Memory B cell (primary cell): ENCODE data around the gene DNAJC21.
A peak's percentile ranks its signal among the peaks of the same experiment; 100 is the strongest.
"Not testable (repeated sequence)": the region's sequence is repeated elsewhere in the genome, so short reads cannot be mapped to it uniquely, and the experiment has no call there.

Source experiments
- ATAC-seq: fragments of 150-1000 bp; cut with Tn5 transposase; 2 replicates; pipeline ENCODE4 v1.10.0; 2021; ENCODE audit warnings: low read depth, mild to moderate bottlenecking, moderate library complexity
- DNase-seq, 2 donors: peaks; one replicate each; pipeline ENCODE4 v3.0.0; 2022; ENCODE audit warnings: low spot score in 2 of 2
- H3K27ac Mint-ChIP-seq: one replicate; pipeline ENCODE4 v1.8.0; 2022; ENCODE audit warnings: mild to moderate bottlenecking, moderate library complexity, mixed read lengths
- H3K27me3 Mint-ChIP-seq: one replicate; pipeline ENCODE4 v1.8.0; 2022; ENCODE audit warnings: mixed read lengths
- H3K36me3 Mint-ChIP-seq: one replicate; pipeline ENCODE4 v1.8.0; 2022; ENCODE audit warnings: mild to moderate bottlenecking, mixed read lengths
- H3K4me1 Mint-ChIP-seq: one replicate; pipeline ENCODE4 v1.8.0; 2022; ENCODE audit warnings: mixed read lengths
- H3K4me3 Mint-ChIP-seq: one replicate; pipeline ENCODE4 v1.8.0; 2022; ENCODE audit warnings: mild to moderate bottlenecking, moderate library complexity, mixed read lengths
- H3K9me3 Mint-ChIP-seq: one replicate; pipeline ENCODE4 v1.8.0; 2022; ENCODE audit warnings: mixed read lengths

DNAJC21 gene

GRCh38 chr5:34930462-34930844, 1.1 kb downstream of the DNAJC21 start:
- Mint-ChIP-seq H3K4me1 (peaks cover 19% of the 10 kb centered on the region), H3K27me3 (no peaks in the 10 kb centered on the region), H3K27ac (peak overlapping the region; percentile 95), H3K9me3 (no peaks in the 10 kb centered on the region), H3K4me3 (peak overlapping the region; percentile 99), H3K36me3 (peaks cover 16% of the 10 kb centered on the region)
- ATAC-seq, result no peak
- no peak for DNase-seq

- Mint-ChIP-seq H3K36me3 (peaks cover 15% of the 10 kb centered on the region), H3K27me3 (no peaks in the 10 kb centered on the region), H3K27ac (peak overlapping the region; percentile 95), H3K4me1 (peaks cover 19% of the 10 kb centered on the region), H3K4me3 (peak overlapping the region; percentile 99), H3K9me3 (no peaks in the 10 kb centered on the region)
- ATAC-seq (no peak), DNase-seq (no peak)
Measured at GRCh38 chr5:34930870-34931269, 1.5 kb downstream of the DNAJC21 start.

GRCh38 chr5:34932947-34933346, 3.6 kb downstream of the DNAJC21 start:
- H3K4me3 Mint-ChIP-seq, result no peak overlapping the region
- peaks cover 17% of the 10 kb centered on the region for H3K36me3 Mint-ChIP-seq
- H3K27ac Mint-ChIP-seq, result no peak overlapping the region
- peaks cover 19% of the 10 kb centered on the region for H3K4me1 Mint-ChIP-seq
- DNase-seq (no peak), ATAC-seq (no peak)
- no peaks in the 10 kb centered on the region for H3K9me3 Mint-ChIP-seq
- no peaks in the 10 kb centered on the region for H3K27me3 Mint-ChIP-seq

- H3K4me3 Mint-ChIP-seq, result no peak overlapping the region
- H3K27me3 Mint-ChIP-seq, result no peaks in the 10 kb centered on the region
- no peak for DNase-seq
- H3K36me3 Mint-ChIP-seq, result peaks cover 28% of the 10 kb centered on the region
- H3K27ac Mint-ChIP-seq, result no peak overlapping the region
- H3K9me3 Mint-ChIP-seq, result no peaks in the 10 kb centered on the region
- no peaks in the 10 kb centered on the region for H3K4me1 Mint-ChIP-seq
- no peak for ATAC-seq
Measured at GRCh38 chr5:34941936-34942335, 12.6 kb downstream of the DNAJC21 start.

- H3K27ac Mint-ChIP-seq, result no peak overlapping the region
- no peaks in the 10 kb centered on the region for H3K27me3 Mint-ChIP-seq
- no peaks in the 10 kb centered on the region for H3K4me1 Mint-ChIP-seq
- H3K4me3 Mint-ChIP-seq, result no peak overlapping the region
- ATAC-seq (no peak), DNase-seq (no peak)
- H3K9me3 Mint-ChIP-seq, result no peaks in the 10 kb centered on the region
- H3K36me3 Mint-ChIP-seq, result peaks cover 28% of the 10 kb centered on the region
Measured at GRCh38 chr5:34944044-34944443, 14.7 kb downstream of the DNAJC21 start.

GRCh38 chr5:34944460-34945047, 15.2 kb downstream of the DNAJC21 start:
- DNase-seq (no peak), ATAC-seq (no peak)
- Mint-ChIP-seq H3K4me3 (no peak overlapping the region), H3K36me3 (peaks cover 32% of the 10 kb centered on the region), H3K4me1 (no peaks in the 10 kb centered on the region), H3K9me3 (no peaks in the 10 kb centered on the region), H3K27me3 (no peaks in the 10 kb centered on the region), H3K27ac (no peak overlapping the region)

- DNase-seq, result no peak
- Mint-ChIP-seq H3K4me1 (no peaks in the 10 kb centered on the region), H3K27me3 (no peaks in the 10 kb centered on the region), H3K27ac (peak overlapping the region; percentile 31), H3K9me3 (no peaks in the 10 kb centered on the region), H3K4me3 (no peak overlapping the region), H3K36me3 (peaks cover 12% of the 10 kb centered on the region)
- no peak for ATAC-seq
Measured at GRCh38 chr5:34957321-34957720, 28.0 kb downstream of the DNAJC21 start.

GRCh38 chr5:34957857-34958690, 28.7 kb downstream of the DNAJC21 start:
- DNase-seq, result no peak
- peak; percentile 45 for ATAC-seq
- H3K27me3 Mint-ChIP-seq, result no peaks in the 10 kb centered on the region
- H3K27ac Mint-ChIP-seq, result no peak overlapping the region
- peaks cover 10% of the 10 kb centered on the region for H3K36me3 Mint-ChIP-seq
- no peak overlapping the region for H3K4me3 Mint-ChIP-seq
- H3K9me3 Mint-ChIP-seq, result no peaks in the 10 kb centered on the region
- H3K4me1 Mint-ChIP-seq, result no peaks in the 10 kb centered on the region

GRCh38 chr5:34959323-34959722, 30.0 kb downstream of the DNAJC21 start:
- Mint-ChIP-seq H3K27me3 (no peaks in the 10 kb centered on the region), H3K4me3 (no peak overlapping the region), H3K9me3 (no peaks in the 10 kb centered on the region), H3K4me1 (no peaks in the 10 kb centered on the region), H3K36me3 (peaks cover 10% of the 10 kb centered on the region), H3K27ac (peak overlapping the region; percentile 28)
- DNase-seq, result no peak
- no peak for ATAC-seq

- no peak for DNase-seq
- no peaks in the 10 kb centered on the region for H3K4me1 Mint-ChIP-seq
- peaks cover 16% of the 10 kb centered on the region for H3K36me3 Mint-ChIP-seq
- ATAC-seq, result no peak
- H3K9me3 Mint-ChIP-seq, result peaks cover 5% of the 10 kb centered on the region
- H3K27me3 Mint-ChIP-seq, result no peaks in the 10 kb centered on the region
- no peak overlapping the region for H3K27ac Mint-ChIP-seq
- H3K4me3 Mint-ChIP-seq, result no peak overlapping the region
Measured at GRCh38 chr5:34967540-34967939, 38.2 kb downstream of the DNAJC21 start.

GRCh38 chr5:34968258-34968657, 38.9 kb downstream of the DNAJC21 start:
- Mint-ChIP-seq H3K36me3 (peaks cover 16% of the 10 kb centered on the region), H3K27me3 (no peaks in the 10 kb centered on the region), H3K9me3 (peaks cover 5% of the 10 kb centered on the region), H3K4me1 (no peaks in the 10 kb centered on the region), H3K4me3 (no peak overlapping the region), H3K27ac (no peak overlapping the region)
- no peak for ATAC-seq
- DNase-seq, result no peak

GRCh38 chr5:34970552-34970951, 41.2 kb downstream of the DNAJC21 start:
- ATAC-seq (no peak), DNase-seq (no peak)
- peaks cover 5% of the 10 kb centered on the region for H3K9me3 Mint-ChIP-seq
- H3K36me3 Mint-ChIP-seq, result peaks cover 13% of the 10 kb centered on the region
- H3K27ac Mint-ChIP-seq, result no peak overlapping the region
- no peaks in the 10 kb centered on the region for H3K4me1 Mint-ChIP-seq
- peaks cover 2% of the 10 kb centered on the region for H3K27me3 Mint-ChIP-seq
- H3K4me3 Mint-ChIP-seq, result no peak overlapping the region

- H3K27ac Mint-ChIP-seq, H3K4me1 Mint-ChIP-seq, H3K27me3 Mint-ChIP-seq, DNase-seq, ATAC-seq, H3K36me3 Mint-ChIP-seq, H3K9me3 Mint-ChIP-seq, H3K4me3 Mint-ChIP-seq: not testable (repeated sequence)
Measured at GRCh38 chr5:34971655-34972054, 42.3 kb downstream of the DNAJC21 start.

GRCh38 chr5:34976347-34976746, 47.0 kb downstream of the DNAJC21 start:
- peaks cover 1% of the 10 kb centered on the region for H3K36me3 Mint-ChIP-seq
- DNase-seq, result no peak
- H3K27ac Mint-ChIP-seq, result no peak overlapping the region
- H3K4me3 Mint-ChIP-seq, result no peak overlapping the region
- peaks cover 6% of the 10 kb centered on the region for H3K27me3 Mint-ChIP-seq
- H3K9me3 Mint-ChIP-seq, result peaks cover under 1% of the 10 kb centered on the region
- no peaks in the 10 kb centered on the region for H3K4me1 Mint-ChIP-seq
- no peak for ATAC-seq
